GM23338 (cell line): ENCODE data around the gene OPALIN. TPM values are rescaled to one million over a fixed set of nuclear protein-coding genes. Genes with fewer than 3 reads are reported as not detected.

Experiments used
- ATAC-seq: fragments of 200-7000 bp; cut with Tn5 transposase; 3 replicates; pipeline ENCODE4 v1.9.1; 2020
- DNase-seq: peaks from one replicate; pipeline ENCODE4 v3.0.0-alpha.2; 2015; ENCODE audit warnings: low spot score
- H2AFZ ChIP-seq: fragments of 200-600 bp; sonication (generic); 2 replicates; pipeline ENCODE4 v1.8.0; 2016; ENCODE audit warnings: antibody characterized with exemption, mild to moderate bottlenecking, moderate library complexity
- H3F3A ChIP-seq: fragments of 200-600 bp; sonication (generic); replicated peaks from 2 replicates; pipeline ENCODE4 v1.8.0; 2017; ENCODE audit warnings: antibody characterized with exemption, mixed run types, low read depth
- H3K27ac ChIP-seq: fragments of 200-600 bp; sonication (generic); 2 replicates; pipeline ENCODE4 v1.6.1; 2016; ENCODE audit warnings: low read depth
- H3K27me3 ChIP-seq: fragments of 200-600 bp; sonication (generic); 2 replicates; pipeline ENCODE4 v1.8.0; 2016; ENCODE audit warnings: mild to moderate bottlenecking, mixed run types, moderate library complexity; ENCODE audit not compliant: insufficient read depth
- H3K36me3 ChIP-seq: fragments of 200-600 bp; sonication (generic); 2 replicates; pipeline ENCODE4 v1.8.0; 2016; ENCODE audit warnings: mild to moderate bottlenecking; ENCODE audit not compliant: insufficient read depth
- H3K4me1 ChIP-seq: fragments of 200-600 bp; sonication (generic); 2 replicates; pipeline ENCODE4 v1.8.0; 2016; ENCODE audit warnings: mild to moderate bottlenecking, moderate library complexity; ENCODE audit not compliant: insufficient read depth
- H3K4me2 ChIP-seq: fragments of 200-600 bp; sonication (generic); 2 replicates; pipeline ENCODE4 v1.7.1; 2017; ENCODE audit warnings: mixed run types
- H3K4me3 ChIP-seq: fragments of 200-600 bp; sonication (generic); 2 replicates; pipeline ENCODE4 v1.6.1; 2016; ENCODE audit warnings: mixed run types
- H3K79me2 ChIP-seq: fragments of 200-600 bp; sonication (generic); replicated peaks from 2 replicates; pipeline ENCODE4 v1.8.0; 2017; ENCODE audit warnings: mild to moderate bottlenecking; ENCODE audit not compliant: insufficient read depth
- H3K9me2 ChIP-seq: fragments of 200-600 bp; sonication (generic); 2 replicates; pipeline ENCODE4 v1.8.0; 2017; ENCODE audit not compliant: insufficient read depth
- H4K20me1 ChIP-seq: fragments of 200-600 bp; sonication (generic); replicated peaks from 2 replicates; pipeline ENCODE4 v1.8.0; 2017; ENCODE audit warnings: mild to moderate bottlenecking; ENCODE audit not compliant: insufficient read depth
- H3K27ac Mint-ChIP-seq: 2 replicates; pipeline ENCODE4 v1.8.0; 2020; ENCODE audit warnings: inconsistent platforms, mild to moderate bottlenecking, moderate library complexity, mixed read lengths
- H3K27me3 Mint-ChIP-seq: 3 replicates; pipeline ENCODE4 v1.8.0; 2022; ENCODE audit warnings: low read depth, mild to moderate bottlenecking, moderate library complexity, mixed read lengths, inconsistent platforms; ENCODE audit not compliant: insufficient read depth, poor library complexity
- H3K36me3 Mint-ChIP-seq: 3 replicates; pipeline ENCODE4 v1.8.0; 2021; ENCODE audit warnings: low read depth, mild to moderate bottlenecking, inconsistent platforms, moderate library complexity, mixed read lengths
- H3K4me1 Mint-ChIP-seq: 3 replicates; pipeline ENCODE4 v1.8.0; 2020; ENCODE audit warnings: mild to moderate bottlenecking, inconsistent platforms, mixed read lengths
- H3K4me3 Mint-ChIP-seq: 3 replicates; pipeline ENCODE4 v1.8.0; 2021; ENCODE audit warnings: moderate library complexity, mild to moderate bottlenecking, inconsistent platforms, mixed read lengths
- H3K9me3 Mint-ChIP-seq: 3 replicates; pipeline ENCODE4 v1.8.0; 2020; ENCODE audit warnings: moderate library complexity, mild to moderate bottlenecking, inconsistent platforms, mixed read lengths
- CREB1 ChIP-seq: fragments of 250-450 bp; sonication (Bioruptor Pico); IDR thresholded peaks from 2 replicates; pipeline ENCODE4 v1.5.0; 2020; ENCODE audit warnings: low read depth, mild to moderate bottlenecking, moderate library complexity
- NANOG ChIP-seq: IDR thresholded peaks from 2 replicates; pipeline ENCODE4 v1.6.1; 2016; ENCODE audit warnings: antibody characterized with exemption, borderline replicate concordance
- POLR2AphosphoS5 ChIP-seq: IDR thresholded peaks from 2 replicates; pipeline ENCODE4 v1.6.1; 2016; ENCODE audit warnings: antibody characterized with exemption, low read depth
- ZNF114 ChIP-seq: fragments of 250-450 bp; sonication (Bioruptor Pico); IDR thresholded peaks from 2 replicates; pipeline ENCODE4 v1.5.0; 2020; ENCODE audit warnings: mild to moderate bottlenecking, moderate library complexity
- ZNF331 ChIP-seq: fragments of 250-450 bp; sonication (Bioruptor Pico); IDR thresholded peaks from 2 replicates; pipeline ENCODE4 v1.5.0; 2020; ENCODE audit warnings: low read depth, mild to moderate bottlenecking, moderate library complexity
- polyA plus RNA-seq: library from polyadenylated mRNA; unstranded; fragments of >200 nt; fragmentation: Nextera tagmentation; extraction: Ambion mirVana; gene quantifications from 2 replicates; pipeline ENCODE4 v1.2.1, GENCODE V29; 2016
- total RNA-seq: library from RNA; depleted of rRNA; stranded (reverse); fragments of >200 nt; shearing (Covaris generic); gene quantifications from 2 replicates; pipeline ENCODE4 v1.2.3, GENCODE V29; 2014
- TF ChIP-seq, protein P1 (sequence below): IDR thresholded peaks from one replicate; pipeline ENCODE4 v1.6.1; 2018; ENCODE audit warnings: antibody characterized with exemption; ENCODE audit not compliant: unreplicated experiment
- TF ChIP-seq, protein P2 (sequence below), 2 experiments: fragments of 200-600 bp in 1 of 2; sonication (generic) in 1 of 2; conservative IDR thresholded peaks; 2 replicates each; pipeline versions ENCODE4 v1.5.1 to v1.6.1; 2016 to 2017; ENCODE audit warnings: antibody characterized with exemption in 2 of 2, low read depth in 2 of 2, mild to moderate bottlenecking in 2 of 2, moderate library complexity in 1 of 2
- TF ChIP-seq, protein P3 (sequence below): fragments of 250-450 bp; sonication (Bioruptor Pico); IDR thresholded peaks from 2 replicates; pipeline ENCODE4 v1.5.0; 2020; ENCODE audit warnings: mild to moderate bottlenecking, moderate library complexity

Gene OPALIN
- total and polyA plus RNA-seq, 2 experiments from 2014 or later, result not detected

DNA sequence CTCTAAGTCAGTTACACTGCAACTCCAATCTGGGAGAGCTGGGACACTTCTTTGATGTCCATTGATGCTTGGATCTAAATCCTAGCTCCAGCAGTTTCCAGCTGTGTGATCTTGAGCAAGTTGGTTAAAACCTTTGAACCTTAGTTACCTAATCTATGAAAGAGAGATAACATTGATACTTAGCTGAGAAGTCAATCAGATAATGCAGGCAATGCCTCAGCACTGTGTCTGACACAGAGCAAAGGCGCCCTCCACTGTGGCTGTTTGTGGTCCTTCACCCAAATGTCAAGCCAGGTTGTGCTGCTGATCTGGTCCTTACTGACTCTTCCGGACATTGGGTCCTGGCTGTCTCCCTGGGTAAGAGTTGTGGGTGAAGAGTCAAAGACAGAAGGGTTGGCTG is 34.4 kb downstream of the OPALIN start (continued):
- TF ChIP-seq ZNF331 (CRISPR knock-in tag) (no peak), NANOG (no peak)
- TF ChIP-seq, protein P1, sequence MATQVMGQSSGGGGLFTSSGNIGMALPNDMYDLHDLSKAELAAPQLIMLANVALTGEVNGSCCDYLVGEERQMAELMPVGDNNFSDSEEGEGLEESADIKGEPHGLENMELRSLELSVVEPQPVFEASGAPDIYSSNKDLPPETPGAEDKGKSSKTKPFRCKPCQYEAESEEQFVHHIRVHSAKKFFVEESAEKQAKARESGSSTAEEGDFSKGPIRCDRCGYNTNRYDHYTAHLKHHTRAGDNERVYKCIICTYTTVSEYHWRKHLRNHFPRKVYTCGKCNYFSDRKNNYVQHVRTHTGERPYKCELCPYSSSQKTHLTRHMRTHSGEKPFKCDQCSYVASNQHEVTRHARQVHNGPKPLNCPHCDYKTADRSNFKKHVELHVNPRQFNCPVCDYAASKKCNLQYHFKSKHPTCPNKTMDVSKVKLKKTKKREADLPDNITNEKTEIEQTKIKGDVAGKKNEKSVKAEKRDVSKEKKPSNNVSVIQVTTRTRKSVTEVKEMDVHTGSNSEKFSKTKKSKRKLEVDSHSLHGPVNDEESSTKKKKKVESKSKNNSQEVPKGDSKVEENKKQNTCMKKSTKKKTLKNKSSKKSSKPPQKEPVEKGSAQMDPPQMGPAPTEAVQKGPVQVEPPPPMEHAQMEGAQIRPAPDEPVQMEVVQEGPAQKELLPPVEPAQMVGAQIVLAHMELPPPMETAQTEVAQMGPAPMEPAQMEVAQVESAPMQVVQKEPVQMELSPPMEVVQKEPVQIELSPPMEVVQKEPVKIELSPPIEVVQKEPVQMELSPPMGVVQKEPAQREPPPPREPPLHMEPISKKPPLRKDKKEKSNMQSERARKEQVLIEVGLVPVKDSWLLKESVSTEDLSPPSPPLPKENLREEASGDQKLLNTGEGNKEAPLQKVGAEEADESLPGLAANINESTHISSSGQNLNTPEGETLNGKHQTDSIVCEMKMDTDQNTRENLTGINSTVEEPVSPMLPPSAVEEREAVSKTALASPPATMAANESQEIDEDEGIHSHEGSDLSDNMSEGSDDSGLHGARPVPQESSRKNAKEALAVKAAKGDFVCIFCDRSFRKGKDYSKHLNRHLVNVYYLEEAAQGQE, result no peak

DNA sequence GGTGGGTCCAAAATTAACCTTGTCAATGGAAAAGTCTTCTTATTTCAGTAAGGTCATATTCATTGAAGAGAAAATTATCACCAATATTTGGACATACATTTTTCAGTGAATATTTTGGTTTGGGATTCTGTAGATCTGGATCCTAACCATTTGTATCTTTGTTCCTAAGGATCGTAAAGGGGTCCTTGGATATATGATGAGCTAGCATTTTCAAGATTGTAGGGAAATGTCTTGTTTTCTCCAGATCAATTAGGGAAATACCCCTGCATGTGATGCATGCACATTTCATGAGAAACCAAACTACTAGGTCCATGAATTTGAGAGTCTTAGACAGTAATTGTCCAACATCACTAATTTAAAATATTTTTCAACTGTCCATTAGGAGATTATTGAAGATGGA is 36.5 kb downstream of the OPALIN start:
- Histone ChIP-seq H3K4me3 (no peak overlapping the region), H3K36me3 (no peaks in the 10 kb centered on the region), H3K4me1 (peaks cover 15% of the 10 kb centered on the region), H2AFZ (no peak overlapping the region), H3K79me2 (no peaks in the 10 kb centered on the region), H3K27ac (no peak overlapping the region), H3K4me2 (no peak overlapping the region), H3K27me3 (no peaks in the 10 kb centered on the region), H3F3A (no peaks in the 10 kb centered on the region), H3K9me2 (no peaks in the 10 kb centered on the region; the same call in 1 of the 2 replicates), H4K20me1 (no peaks in the 10 kb centered on the region)
- Mint-ChIP-seq H3K9me3 (no peaks in the 10 kb centered on the region), H3K27me3 (peaks cover 7% of the 10 kb centered on the region), H3K36me3 (no peaks in the 10 kb centered on the region), H3K4me1 (peaks cover 11% of the 10 kb centered on the region), H3K27ac (no peak overlapping the region), H3K4me3 (no peak overlapping the region)
- no peak for ATAC-seq
- TF ChIP-seq, protein P1, result no peak
- TF ChIP-seq, protein P2, sequence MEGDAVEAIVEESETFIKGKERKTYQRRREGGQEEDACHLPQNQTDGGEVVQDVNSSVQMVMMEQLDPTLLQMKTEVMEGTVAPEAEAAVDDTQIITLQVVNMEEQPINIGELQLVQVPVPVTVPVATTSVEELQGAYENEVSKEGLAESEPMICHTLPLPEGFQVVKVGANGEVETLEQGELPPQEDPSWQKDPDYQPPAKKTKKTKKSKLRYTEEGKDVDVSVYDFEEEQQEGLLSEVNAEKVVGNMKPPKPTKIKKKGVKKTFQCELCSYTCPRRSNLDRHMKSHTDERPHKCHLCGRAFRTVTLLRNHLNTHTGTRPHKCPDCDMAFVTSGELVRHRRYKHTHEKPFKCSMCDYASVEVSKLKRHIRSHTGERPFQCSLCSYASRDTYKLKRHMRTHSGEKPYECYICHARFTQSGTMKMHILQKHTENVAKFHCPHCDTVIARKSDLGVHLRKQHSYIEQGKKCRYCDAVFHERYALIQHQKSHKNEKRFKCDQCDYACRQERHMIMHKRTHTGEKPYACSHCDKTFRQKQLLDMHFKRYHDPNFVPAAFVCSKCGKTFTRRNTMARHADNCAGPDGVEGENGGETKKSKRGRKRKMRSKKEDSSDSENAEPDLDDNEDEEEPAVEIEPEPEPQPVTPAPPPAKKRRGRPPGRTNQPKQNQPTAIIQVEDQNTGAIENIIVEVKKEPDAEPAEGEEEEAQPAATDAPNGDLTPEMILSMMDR (conservative IDR thresholded peaks at IDR 0.05; ENCODE audit: low read depth in 2 of 2), result no peak
- TF ChIP-seq CREB1 (CRISPR knock-in tag) (no peak), ZNF114 (CRISPR knock-in tag) (no peak), POLR2AphosphoS5 (no peak)
- TF ChIP-seq, protein P3, sequence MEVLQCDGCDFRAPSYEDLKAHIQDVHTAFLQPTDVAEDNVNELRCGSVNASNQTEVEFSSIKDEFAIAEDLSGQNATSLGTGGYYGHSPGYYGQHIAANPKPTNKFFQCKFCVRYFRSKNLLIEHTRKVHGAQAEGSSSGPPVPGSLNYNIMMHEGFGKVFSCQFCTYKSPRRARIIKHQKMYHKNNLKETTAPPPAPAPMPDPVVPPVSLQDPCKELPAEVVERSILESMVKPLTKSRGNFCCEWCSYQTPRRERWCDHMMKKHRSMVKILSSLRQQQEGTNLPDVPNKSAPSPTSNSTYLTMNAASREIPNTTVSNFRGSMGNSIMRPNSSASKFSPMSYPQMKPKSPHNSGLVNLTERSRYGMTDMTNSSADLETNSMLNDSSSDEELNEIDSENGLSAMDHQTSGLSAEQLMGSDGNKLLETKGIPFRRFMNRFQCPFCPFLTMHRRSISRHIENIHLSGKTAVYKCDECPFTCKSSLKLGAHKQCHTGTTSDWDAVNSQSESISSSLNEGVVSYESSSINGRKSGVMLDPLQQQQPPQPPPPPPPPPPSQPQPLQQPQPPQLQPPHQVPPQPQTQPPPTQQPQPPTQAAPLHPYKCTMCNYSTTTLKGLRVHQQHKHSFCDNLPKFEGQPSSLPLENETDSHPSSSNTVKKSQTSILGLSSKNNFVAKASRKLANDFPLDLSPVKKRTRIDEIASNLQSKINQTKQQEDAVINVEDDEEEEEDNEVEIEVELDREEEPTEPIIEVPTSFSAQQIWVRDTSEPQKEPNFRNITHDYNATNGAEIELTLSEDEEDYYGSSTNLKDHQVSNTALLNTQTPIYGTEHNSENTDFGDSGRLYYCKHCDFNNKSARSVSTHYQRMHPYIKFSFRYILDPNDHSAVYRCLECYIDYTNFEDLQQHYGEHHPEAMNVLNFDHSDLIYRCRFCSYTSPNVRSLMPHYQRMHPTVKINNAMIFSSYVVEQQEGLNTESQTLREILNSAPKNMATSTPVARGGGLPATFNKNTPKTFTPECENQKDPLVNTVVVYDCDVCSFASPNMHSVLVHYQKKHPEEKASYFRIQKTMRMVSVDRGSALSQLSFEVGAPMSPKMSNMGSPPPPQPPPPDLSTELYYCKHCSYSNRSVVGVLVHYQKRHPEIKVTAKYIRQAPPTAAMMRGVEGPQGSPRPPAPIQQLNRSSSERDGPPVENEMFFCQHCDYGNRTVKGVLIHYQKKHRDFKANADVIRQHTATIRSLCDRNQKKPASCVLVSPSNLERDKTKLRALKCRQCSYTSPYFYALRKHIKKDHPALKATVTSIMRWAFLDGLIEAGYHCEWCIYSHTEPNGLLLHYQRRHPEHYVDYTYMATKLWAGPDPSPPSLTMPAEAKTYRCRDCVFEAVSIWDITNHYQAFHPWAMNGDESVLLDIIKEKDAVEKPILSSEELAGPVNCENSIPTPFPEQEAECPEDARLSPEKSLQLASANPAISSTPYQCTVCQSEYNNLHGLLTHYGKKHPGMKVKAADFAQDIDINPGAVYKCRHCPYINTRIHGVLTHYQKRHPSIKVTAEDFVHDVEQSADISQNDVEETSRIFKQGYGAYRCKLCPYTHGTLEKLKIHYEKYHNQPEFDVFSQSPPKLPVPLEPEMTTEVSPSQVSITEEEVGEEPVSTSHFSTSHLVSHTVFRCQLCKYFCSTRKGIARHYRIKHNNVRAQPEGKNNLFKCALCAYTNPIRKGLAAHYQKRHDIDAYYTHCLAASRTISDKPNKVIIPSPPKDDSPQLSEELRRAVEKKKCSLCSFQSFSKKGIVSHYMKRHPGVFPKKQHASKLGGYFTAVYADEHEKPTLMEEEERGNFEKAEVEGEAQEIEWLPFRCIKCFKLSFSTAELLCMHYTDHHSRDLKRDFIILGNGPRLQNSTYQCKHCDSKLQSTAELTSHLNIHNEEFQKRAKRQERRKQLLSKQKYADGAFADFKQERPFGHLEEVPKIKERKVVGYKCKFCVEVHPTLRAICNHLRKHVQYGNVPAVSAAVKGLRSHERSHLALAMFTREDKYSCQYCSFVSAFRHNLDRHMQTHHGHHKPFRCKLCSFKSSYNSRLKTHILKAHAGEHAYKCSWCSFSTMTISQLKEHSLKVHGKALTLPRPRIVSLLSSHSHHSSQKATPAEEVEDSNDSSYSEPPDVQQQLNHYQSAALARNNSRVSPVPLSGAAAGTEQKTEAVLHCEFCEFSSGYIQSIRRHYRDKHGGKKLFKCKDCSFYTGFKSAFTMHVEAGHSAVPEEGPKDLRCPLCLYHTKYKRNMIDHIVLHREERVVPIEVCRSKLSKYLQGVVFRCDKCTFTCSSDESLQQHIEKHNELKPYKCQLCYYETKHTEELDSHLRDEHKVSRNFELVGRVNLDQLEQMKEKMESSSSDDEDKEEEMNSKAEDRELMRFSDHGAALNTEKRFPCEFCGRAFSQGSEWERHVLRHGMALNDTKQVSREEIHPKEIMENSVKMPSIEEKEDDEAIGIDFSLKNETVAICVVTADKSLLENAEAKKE (CRISPR knock-in tag), result no peak
- no peak for DNase-seq
